HG03342 (cell line): ENCODE results near the gene ZDHHC9.
"Not testable (repeated sequence)": the region's sequence is repeated elsewhere in the genome, so short reads cannot be mapped to it uniquely, and the experiment has no call there.

ENCODE experiments used
- ATAC-seq: cut with Tn5 transposase; IDR thresholded peaks from one replicate; pipeline ENCODE4 v1.9.1; 2021; ENCODE audit warnings: mild to moderate bottlenecking, moderate library complexity; ENCODE audit not compliant: unreplicated experiment

ZDHHC9 gene

DNA sequence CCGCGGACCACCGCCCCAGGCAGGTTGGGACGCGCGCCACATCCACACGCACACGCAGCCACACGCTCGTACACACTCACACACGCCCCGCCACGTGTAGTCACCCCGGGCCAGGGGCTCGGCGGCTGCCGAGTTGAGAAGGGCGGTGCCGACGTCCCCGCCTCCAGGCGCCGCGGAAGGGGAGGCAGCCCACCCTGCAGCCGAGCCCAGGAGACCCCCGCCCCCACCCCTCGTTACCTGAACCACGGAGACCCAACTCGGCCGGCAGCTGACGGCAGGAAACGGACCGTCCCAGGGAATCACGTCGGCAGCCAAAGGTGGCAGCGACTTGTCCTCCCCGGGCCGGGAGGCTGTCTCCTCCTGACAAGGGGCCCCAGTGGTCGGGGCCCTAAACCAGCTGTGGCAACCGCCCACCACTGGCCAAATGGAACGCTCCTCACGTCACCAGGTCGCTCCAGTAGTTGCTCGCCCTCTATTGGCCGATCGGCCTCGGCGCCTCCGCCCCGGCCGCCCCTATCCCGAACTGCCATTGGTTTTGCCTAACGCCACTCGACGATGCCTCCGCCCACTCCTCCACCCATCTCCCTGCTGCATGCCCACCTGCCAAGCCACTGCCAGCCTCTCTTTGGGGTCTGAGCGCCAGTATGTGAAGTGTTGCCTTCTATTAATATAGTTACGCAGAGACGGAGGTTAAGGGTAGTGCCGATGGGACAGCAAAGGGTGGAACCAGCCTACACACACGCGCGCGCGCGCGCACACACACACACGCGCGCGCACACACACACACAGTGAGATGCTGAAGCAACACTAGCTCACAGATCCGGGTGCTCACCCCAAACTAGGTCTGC, at the start of gene ZDHHC9:
TSS of gene ZDHHC9 (minus strand) at position 428 of the 848 bp plus-strand sequence. CDS start 1,941 bp downstream, outside the sequence.
- ATAC-seq = peak; percentile 98

DNA sequence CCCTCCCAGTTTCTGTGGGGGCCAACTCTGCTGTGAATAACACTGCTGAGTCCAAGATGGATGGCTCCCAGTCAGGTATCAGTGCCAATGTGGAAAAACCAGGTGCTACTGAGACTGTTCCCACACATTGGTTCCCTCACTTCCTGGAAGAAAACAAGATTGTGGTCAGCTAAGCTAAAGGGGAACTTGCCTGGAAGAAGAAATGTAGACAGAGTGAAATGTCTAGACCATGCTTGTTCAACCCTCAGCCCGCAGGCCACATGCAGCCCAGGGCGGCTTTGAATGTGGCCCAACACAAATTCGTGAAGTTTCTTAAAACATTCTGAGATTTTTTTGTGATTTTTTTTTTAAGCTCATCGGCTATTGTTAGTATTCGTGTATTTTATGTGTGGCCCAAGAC, 33.7 kb upstream of the ZDHHC9 start:
- no peak for ATAC-seq

DNA sequence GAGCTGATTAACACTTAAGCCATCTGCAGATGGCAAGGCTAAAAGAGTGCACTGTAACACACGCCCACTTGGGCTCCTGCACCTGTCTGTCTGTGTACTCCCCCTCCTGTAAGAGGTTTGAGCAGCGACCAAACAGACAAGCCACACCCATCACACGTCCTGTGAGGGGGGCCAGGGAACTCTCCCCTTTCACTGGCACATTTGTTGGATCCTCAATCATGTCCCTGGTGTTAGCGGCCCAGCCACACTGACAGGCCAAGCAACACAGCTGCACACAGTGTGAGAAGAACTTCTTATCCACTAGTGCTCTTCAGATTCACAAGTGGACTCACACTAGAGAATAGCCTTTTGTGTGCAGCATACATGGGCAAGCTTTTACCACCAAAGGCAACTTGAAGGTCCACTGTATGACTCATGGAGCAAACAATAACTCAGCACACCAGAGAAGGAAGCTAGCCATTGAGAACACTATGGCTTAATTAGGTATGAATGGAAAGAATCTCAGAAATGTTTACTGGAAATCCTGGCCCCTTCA, 33.2 kb upstream of the ZDHHC9 start:
- no peak for ATAC-seq

DNA sequence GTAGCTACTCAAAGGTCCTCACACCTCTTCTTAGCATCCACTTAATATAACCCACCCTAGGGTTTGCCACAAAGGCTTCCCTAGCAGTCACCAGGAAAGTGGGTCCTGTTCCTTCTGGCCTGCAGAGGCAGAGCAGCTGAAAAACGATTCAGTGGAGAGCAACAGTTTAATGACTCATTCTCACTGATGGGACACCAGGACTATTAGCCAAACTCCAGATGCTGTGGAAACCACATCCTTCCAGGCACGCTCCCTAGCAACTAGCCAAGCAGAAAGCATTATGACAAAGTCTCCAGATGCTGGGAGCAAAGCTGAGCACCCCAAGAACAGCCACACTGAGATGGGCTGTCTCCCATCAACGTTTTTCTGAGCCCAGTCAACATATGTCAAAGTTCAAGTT, 32.0 kb upstream of the ZDHHC9 start:
- ATAC-seq = no peak

- no peak for ATAC-seq
Observed at GRCh38 chrX:129872524-129872923, 28.8 kb upstream of the ZDHHC9 start.

DNA sequence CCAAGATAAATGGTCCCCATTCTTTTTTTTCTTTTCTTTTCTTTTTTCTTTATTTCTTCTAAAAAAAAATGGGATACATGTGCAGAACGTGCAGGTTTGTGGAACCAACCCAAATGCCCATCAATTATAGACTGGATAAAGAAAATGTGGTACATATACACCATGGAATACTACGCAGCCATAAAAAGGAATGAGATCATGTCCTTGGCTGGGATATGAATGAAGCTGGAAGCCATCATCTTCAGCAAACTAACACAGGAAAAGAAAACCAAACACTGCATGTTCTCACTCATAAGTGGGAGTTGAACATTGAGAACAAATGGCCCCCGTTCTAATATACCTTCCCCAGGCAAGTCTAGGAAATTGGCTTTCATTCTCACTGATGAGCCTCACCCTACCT, 22.6 kb upstream of the ZDHHC9 start:
- not testable (repeated sequence) for ATAC-seq

DNA sequence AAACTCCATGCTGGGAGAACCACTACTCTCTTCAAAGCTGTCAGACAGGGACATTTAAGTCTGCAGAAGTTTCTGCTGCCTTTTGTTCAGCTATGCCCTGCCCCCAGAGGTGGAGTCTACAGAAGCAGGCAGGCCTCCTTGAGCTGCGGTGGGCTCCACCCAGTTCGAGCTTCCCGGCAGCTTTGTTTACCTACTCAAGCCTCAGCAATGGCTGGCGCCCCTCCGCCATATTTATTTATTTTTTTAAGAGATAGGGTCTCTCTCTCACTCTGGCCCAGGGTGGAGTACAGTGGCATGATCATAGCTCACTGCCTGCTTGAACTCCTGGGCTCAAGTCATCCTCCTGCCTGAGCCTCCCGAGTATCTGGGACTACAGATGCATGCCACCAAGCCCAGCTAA, 15.4 kb upstream of the ZDHHC9 start:
- not testable (repeated sequence) for ATAC-seq

- not testable (repeated sequence) for ATAC-seq
Observed at GRCh38 chrX:129851825-129852224, 8.1 kb upstream of the ZDHHC9 start.

GRCh38 chrX:129846716-129847115, 3.0 kb upstream of the ZDHHC9 start:
- no peak for ATAC-seq

DNA sequence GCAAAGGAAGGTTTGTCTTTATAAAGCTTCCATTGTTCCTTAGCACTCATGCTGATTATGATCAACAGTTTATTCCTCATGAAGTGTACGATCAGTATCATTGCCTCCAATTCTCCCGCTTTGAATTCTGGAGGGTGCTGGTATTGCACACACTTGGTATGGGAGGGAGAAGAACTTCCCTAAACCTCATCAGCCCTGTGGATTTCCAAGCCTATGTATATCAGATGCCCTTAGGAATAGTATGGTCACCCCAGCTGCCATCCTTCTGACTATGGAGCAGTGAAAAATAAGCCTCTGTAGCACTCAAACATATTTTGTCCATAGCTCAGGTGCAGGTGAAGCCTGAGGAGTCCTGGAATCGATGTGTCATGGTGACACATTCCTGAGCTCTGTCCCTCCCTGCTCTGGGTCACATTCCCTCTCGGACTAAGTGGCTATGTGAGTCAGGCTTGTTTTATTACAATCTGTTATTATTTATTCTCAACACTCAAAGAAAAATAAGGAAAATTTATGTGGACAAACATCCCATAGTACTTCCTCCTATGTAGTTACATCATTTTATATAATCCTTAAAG, 2.0 kb upstream of the ZDHHC9 start:
- ATAC-seq = no peak

- ATAC-seq = no peak
Observed at GRCh38 chrX:129843209-129843458, 552 bp downstream of the ZDHHC9 start.

- no peak for ATAC-seq
Observed at GRCh38 chrX:129842510-129843208, 1.0 kb downstream of the ZDHHC9 start.

GRCh38 chrX:129840344-129840743, 3.3 kb downstream of the ZDHHC9 start:
- no peak for ATAC-seq

DNA sequence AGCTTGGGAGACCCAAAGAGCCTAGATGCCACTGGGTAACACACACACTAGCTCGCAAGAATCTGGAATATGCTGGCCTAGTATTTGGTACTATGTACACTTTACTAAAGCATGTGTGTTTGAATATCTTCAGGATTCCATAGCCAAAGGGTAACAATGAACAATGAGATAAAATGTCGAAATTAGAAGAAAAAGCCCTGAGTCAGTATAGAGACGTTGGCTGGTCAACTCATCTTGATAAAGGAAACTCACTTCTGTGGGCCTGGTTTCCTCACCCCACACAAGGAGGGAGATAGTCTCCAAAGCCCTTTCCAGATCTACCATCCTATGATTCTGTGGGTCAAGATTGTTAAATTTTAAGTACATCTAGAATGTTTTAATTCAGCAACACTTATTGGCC, 6.9 kb downstream of the ZDHHC9 start:
- ATAC-seq = no peak

DNA sequence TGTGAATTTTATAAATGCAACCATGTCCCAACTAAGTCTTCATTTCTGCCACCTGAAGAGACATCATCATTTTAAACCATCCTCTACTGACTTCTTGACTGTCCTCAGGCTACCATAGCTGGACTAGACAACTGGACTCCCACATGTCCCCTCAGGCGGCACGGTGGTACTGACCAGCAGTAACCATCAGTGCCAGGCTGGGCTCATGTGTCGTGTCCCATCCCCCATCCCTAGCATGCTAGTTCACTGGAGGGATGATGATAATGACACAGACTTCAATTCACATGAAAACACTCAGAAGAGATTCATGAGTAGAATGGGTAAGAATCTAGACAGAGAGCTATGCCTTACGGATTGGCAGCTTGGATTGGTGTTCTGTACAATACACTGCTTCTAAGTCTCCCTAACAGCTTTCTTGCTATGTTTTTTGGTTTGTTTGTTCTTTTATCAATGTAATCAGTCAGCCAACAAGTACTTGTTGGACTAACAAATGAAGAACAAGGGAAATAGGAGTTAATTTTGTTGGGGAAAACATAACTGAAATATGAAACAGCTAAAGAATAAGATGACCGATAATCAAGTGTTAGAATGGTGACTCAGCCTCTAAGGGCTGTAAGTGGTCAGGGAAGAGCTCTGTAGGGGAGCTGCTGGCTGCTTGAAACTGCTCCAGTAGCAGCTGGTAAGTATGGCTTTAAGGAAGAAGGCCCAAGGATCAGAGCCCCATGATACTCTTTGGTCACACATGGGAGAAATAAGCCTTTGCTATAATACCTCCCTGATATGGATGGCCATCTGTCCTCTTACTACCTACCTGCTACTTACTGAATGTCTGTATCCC, 10.3 kb downstream of the ZDHHC9 start:
- ATAC-seq = no peak

GRCh38 chrX:129831091-129831885, 12.4 kb downstream of the ZDHHC9 start:
- no peak for ATAC-seq

GRCh38 chrX:129830494-129830893, 13.2 kb downstream of the ZDHHC9 start:
- ATAC-seq = no peak

- ATAC-seq = no peak
Observed at GRCh38 chrX:129825746-129826505, 17.8 kb downstream of the ZDHHC9 start.

DNA sequence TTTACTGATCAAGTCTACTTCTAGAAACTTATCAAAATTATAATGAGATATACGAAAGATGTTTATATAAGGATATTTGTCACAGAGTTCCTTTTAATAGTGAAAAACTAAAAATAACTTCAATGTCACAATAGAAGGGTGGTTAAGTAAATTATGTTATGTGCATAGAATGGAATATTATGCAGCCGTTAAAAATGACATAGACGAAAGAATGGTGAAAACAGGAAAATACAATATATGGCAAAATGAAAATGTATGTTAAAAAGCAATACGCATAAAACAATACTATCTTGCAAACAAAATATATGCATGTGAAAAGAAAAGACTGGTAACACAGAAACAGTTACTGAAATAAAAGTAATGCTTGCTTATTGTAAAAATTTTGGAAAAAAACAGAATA, 19.1 kb downstream of the ZDHHC9 start:
- ATAC-seq = no peak
